DMS79 (cell line): ENCODE data around the gene TAF1C.

ENCODE experiments used
- DNase-seq: peaks from one replicate; lab custom pipeline; 2025; lab: John Stamatoyannopoulos, UW

TAF1C gene

DNA sequence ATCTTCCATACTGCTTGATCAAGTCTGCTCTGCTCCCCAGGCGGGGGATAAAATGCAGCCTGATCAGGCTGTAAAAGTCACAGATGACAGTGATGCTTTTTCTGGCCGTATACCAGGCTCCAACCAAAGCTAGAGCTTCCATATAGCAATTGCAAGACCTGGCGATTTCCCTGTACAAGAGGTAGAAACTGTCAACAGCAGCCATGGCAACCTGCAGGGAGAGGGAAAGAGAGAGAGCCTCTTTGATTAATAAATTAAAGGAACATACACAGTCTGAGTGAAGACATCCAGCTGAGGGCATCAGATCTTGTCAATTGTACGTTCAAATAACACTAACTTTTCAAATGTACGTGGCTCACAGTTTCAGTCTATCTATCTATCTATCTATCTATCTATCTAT lies 55.7 kb downstream of the TAF1C start:
- no peak for DNase-seq
